Loucy (cell line): ENCODE results near the gene GSX2.

ENCODE experiments used
- H2AFZ ChIP-seq: fragments of 200-600 bp; sonication (generic); 2 replicates; pipeline ENCODE4 v1.6.0; 2016; ENCODE audit warnings: antibody characterized with exemption, mild to moderate bottlenecking, low read length, moderate library complexity
- H3F3A ChIP-seq: fragments of 200-600 bp; 2 replicates; pipeline ENCODE4 v1.6.0; 2016; ENCODE audit warnings: antibody characterized with exemption, low read depth, mild to moderate bottlenecking
- H3K27me3 ChIP-seq: fragments of 200-600 bp; sonication (generic); 2 replicates; pipeline ENCODE4 v1.6.1; 2014; ENCODE audit warnings: low read length, mild to moderate bottlenecking; ENCODE audit not compliant: insufficient read depth, poor library complexity, severe bottlenecking
- H3K36me3 ChIP-seq: fragments of 200-600 bp; sonication (generic); 2 replicates; pipeline ENCODE4 v1.6.1; 2016; ENCODE audit warnings: low read length; ENCODE audit not compliant: insufficient read depth
- H3K4me1 ChIP-seq: fragments of 200-600 bp; sonication (generic); 2 replicates; pipeline ENCODE4 v1.5.1; 2014; ENCODE audit warnings: low read length, mild to moderate bottlenecking; ENCODE audit not compliant: insufficient read depth, poor library complexity, severe bottlenecking
- H3K4me2 ChIP-seq: fragments of 200-600 bp; sonication (generic); 2 replicates; pipeline ENCODE4 v1.6.0; 2014; ENCODE audit warnings: antibody characterized with exemption, low read length, low read depth, mild to moderate bottlenecking; ENCODE audit not compliant: poor library complexity, severe bottlenecking
- H3K4me3 ChIP-seq: fragments of 200-600 bp; sonication (generic); 2 replicates; pipeline ENCODE4 v1.5.1; 2014; ENCODE audit warnings: low read length, mild to moderate bottlenecking, mixed read lengths; ENCODE audit not compliant: poor library complexity, severe bottlenecking
- H3K79me2 ChIP-seq: fragments of 200-600 bp; sonication (generic); 2 replicates; pipeline ENCODE4 v1.6.1; 2014; ENCODE audit warnings: low read length; ENCODE audit not compliant: insufficient read depth
- H3K9ac ChIP-seq: fragments of 200-600 bp; sonication (generic); 2 replicates; pipeline ENCODE4 v1.6.0; 2014; ENCODE audit warnings: mild to moderate bottlenecking, low read depth, low read length, moderate library complexity; ENCODE audit not compliant: poor library complexity, severe bottlenecking
- H3K9me2 ChIP-seq: fragments of 200-600 bp; sonication (generic); replicated peaks from 2 replicates; pipeline ENCODE4 v1.6.1; 2016; ENCODE audit warnings: low read depth, low read length, mixed read lengths
- H3K9me3 ChIP-seq: fragments of 200-600 bp; sonication (generic); 2 replicates; pipeline ENCODE4 v1.6.1; 2014; ENCODE audit warnings: mild to moderate bottlenecking, antibody characterized with exemption, low read length, low read depth; ENCODE audit not compliant: insufficient read depth
- H4K20me1 ChIP-seq: fragments of 200-600 bp; sonication (generic); 2 replicates; pipeline ENCODE4 v1.6.0; 2014; ENCODE audit warnings: antibody characterized with exemption, low read length, mild to moderate bottlenecking; ENCODE audit not compliant: insufficient read depth, poor library complexity, severe bottlenecking
- CTCF ChIP-seq: fragments of 200-600 bp; sonication (generic); conservative IDR thresholded peaks from 2 replicates; pipeline ENCODE4 v1.5.1; 2014; ENCODE audit warnings: mild to moderate bottlenecking, antibody characterized with exemption, low read length
- EZH2phosphoT487 ChIP-seq: fragments of 200-600 bp; IDR thresholded peaks from 2 replicates; pipeline ENCODE4 v1.6.1; 2018; ENCODE audit warnings: antibody characterized with exemption, mild to moderate bottlenecking, moderate library complexity, borderline replicate concordance

GSX2 gene

GRCh38 chr4:54095110-54095825, 4.7 kb upstream of the GSX2 start:
- no peaks in the 10 kb centered on the region for H4K20me1 ChIP-seq
- H3K79me2 ChIP-seq = no peaks in the 10 kb centered on the region
- H3K27me3 ChIP-seq = no peaks in the 10 kb centered on the region
- no peaks in the 10 kb centered on the region for H3F3A ChIP-seq
- no peaks in the 10 kb centered on the region for H3K9me3 ChIP-seq
- H3K4me1 ChIP-seq = no peaks in the 10 kb centered on the region
- no peak overlapping the region for H2AFZ ChIP-seq
- no peak overlapping the region for H3K9ac ChIP-seq
- no peak overlapping the region for H3K4me3 ChIP-seq
- no peak overlapping the region for H3K4me2 ChIP-seq
- no peaks in the 10 kb centered on the region for H3K9me2 ChIP-seq
- no peaks in the 10 kb centered on the region for H3K36me3 ChIP-seq
- TF ChIP-seq CTCF (no peak), EZH2phosphoT487 (no peak)

GRCh38 chr4:54096295-54096962, 3.5 kb upstream of the GSX2 start:
- H3K9me2 ChIP-seq = no peaks in the 10 kb centered on the region
- TF ChIP-seq CTCF = no peak
- no peak for TF ChIP-seq EZH2phosphoT487
- H2AFZ ChIP-seq = no peak overlapping the region
- H3F3A ChIP-seq = no peaks in the 10 kb centered on the region
- H4K20me1 ChIP-seq = no peaks in the 10 kb centered on the region
- no peak overlapping the region for H3K9ac ChIP-seq
- no peaks in the 10 kb centered on the region for H3K9me3 ChIP-seq
- no peak overlapping the region for H3K4me2 ChIP-seq
- H3K79me2 ChIP-seq = no peaks in the 10 kb centered on the region
- H3K4me1 ChIP-seq = no peaks in the 10 kb centered on the region
- no peaks in the 10 kb centered on the region for H3K36me3 ChIP-seq
- H3K27me3 ChIP-seq = no peaks in the 10 kb centered on the region
- no peak overlapping the region for H3K4me3 ChIP-seq

- Histone ChIP-seq H3K4me1 (no peaks in the 10 kb centered on the region), H3K9me3 (no peaks in the 10 kb centered on the region), H2AFZ (no peak overlapping the region), H4K20me1 (no peaks in the 10 kb centered on the region), H3K4me3 (no peak overlapping the region), H3K79me2 (no peaks in the 10 kb centered on the region), H3K9ac (no peak overlapping the region), H3K4me2 (no peak overlapping the region), H3K9me2 (no peaks in the 10 kb centered on the region), H3K27me3 (no peaks in the 10 kb centered on the region), H3F3A (no peaks in the 10 kb centered on the region), H3K36me3 (no peaks in the 10 kb centered on the region)
- TF ChIP-seq CTCF (no peak), EZH2phosphoT487 (no peak)
These were observed 2.8 kb upstream of the GSX2 start for GRCh38 chr4:54097152-54097551.
